ENCODE data around the gene DLGAP4.

DLGAP4 gene

GRCh38 chr20:36349384-36350170, 43.4 kb downstream of the DLGAP4 start:
- DNase-seq (ENCODE audit: insufficient read length, low spot score) (no peak), FAIRE-seq (no peak)

- no peak for FAIRE-seq
- DNase-seq (ENCODE audit: insufficient read length, low spot score) = no peak
Observed at GRCh38 chr20:36350439-36350838, 44.3 kb downstream of the DLGAP4 start.

- FAIRE-seq (no peak), DNase-seq (ENCODE audit: insufficient read length, low spot score) (no peak)
Observed at GRCh38 chr20:36351937-36352336, 45.8 kb downstream of the DLGAP4 start.

- DNase-seq (ENCODE audit: insufficient read length, low spot score) (no peak), FAIRE-seq (no peak)
Observed at GRCh38 chr20:36352843-36353553, 46.9 kb downstream of the DLGAP4 start.

- FAIRE-seq (no peak), DNase-seq (ENCODE audit: insufficient read length, low spot score) (no peak)
Observed at GRCh38 chr20:36353740-36354139, 47.6 kb downstream of the DLGAP4 start.

- no peak for FAIRE-seq
Observed at GRCh38 chr20:36355469-36356171, 49.5 kb downstream of the DLGAP4 start.

GRCh38 chr20:36359668-36360406, 53.7 kb downstream of the DLGAP4 start:
- DNase-seq (ENCODE audit: insufficient read length, low spot score) (no peak), FAIRE-seq (no peak)

More at GRCh38 chr20:36355469-36356171, 49.5 kb downstream of the DLGAP4 start:
- DNase-seq (ENCODE audit: insufficient read length, low spot score) = no peak

- no peak for FAIRE-seq
Observed at GRCh38 chr20:36360429-36360828, 54.3 kb downstream of the DLGAP4 start.

GRCh38 chr20:36361406-36361805, 55.3 kb downstream of the DLGAP4 start:
- DNase-seq (ENCODE audit: insufficient read length, low spot score) (no peak), FAIRE-seq (no peak)

More at GRCh38 chr20:36360429-36360828, 54.3 kb downstream of the DLGAP4 start:
- DNase-seq (ENCODE audit: insufficient read length, low spot score) = no peak

- no peak for DNase-seq (ENCODE audit: insufficient read length, low spot score)
- FAIRE-seq = no peak
Observed at GRCh38 chr20:36362261-36362660, 56.1 kb downstream of the DLGAP4 start.

- FAIRE-seq (no peak), DNase-seq (ENCODE audit: insufficient read length, low spot score) (no peak)
Observed at GRCh38 chr20:36362978-36363713, 57.0 kb downstream of the DLGAP4 start.

- DNase-seq (ENCODE audit: insufficient read length, low spot score) = no peak
- no peak for FAIRE-seq
Observed at GRCh38 chr20:36364506-36364905, 58.4 kb downstream of the DLGAP4 start.

GRCh38 chr20:36366623-36367369, 60.7 kb downstream of the DLGAP4 start:
- DNase-seq (ENCODE audit: insufficient read length, low spot score) (no peak), FAIRE-seq (no peak)

GRCh38 chr20:36367370-36367745, 61.2 kb downstream of the DLGAP4 start:
- no peak for FAIRE-seq
- DNase-seq (ENCODE audit: insufficient read length, low spot score) = no peak

- no peak for FAIRE-seq
- no peak for DNase-seq (ENCODE audit: insufficient read length, low spot score)
Observed at GRCh38 chr20:36367907-36368799, 62.0 kb downstream of the DLGAP4 start.

GRCh38 chr20:36368869-36369268, 62.7 kb downstream of the DLGAP4 start:
- DNase-seq (ENCODE audit: insufficient read length, low spot score) = no peak
- no peak for FAIRE-seq

GRCh38 chr20:36369739-36370138, 63.6 kb downstream of the DLGAP4 start:
- DNase-seq (ENCODE audit: insufficient read length, low spot score) = no peak

GRCh38 chr20:36370991-36371790, 65.1 kb downstream of the DLGAP4 start:
- no peak for DNase-seq (ENCODE audit: insufficient read length, low spot score)
- no peak for FAIRE-seq

More at GRCh38 chr20:36369739-36370138, 63.6 kb downstream of the DLGAP4 start:
- FAIRE-seq = no peak
